ENCODE results near the gene KRTAP19-5.
"Not testable (repeated sequence)": the region's sequence is repeated elsewhere in the genome, so short reads cannot be mapped to it uniquely, and the experiment has no call there.

The KRTAP19-5 gene

DNA sequence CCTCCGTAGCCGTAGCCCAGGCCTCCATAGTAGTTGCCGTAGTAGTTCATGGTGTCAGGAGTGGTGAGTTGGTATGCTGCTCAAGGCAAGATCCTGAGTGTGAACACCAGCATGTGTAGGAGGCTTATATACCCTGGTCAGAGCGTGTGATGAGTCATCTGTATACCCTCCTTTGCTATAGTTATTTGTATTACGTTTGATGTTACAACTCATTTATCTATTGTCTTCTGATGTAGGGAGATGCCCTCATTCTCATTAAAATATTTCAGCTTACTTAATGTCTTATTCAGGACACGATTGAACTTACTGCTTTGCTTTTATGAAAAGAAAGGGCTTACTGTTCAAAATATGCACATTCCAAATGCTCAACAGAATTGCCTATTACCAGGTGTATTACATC lies at the start of gene KRTAP19-5:
Gene KRTAP19-5, minus strand, starts transcription at position 101 of the 400 bp plus-strand sequence. Its CDS starts 51 bp downstream, at position 50.
- no peak within 1 kb of the TSS for H3K4me3 ChIP-seq
- no peaks in the 10 kb centered on the region for H3K27me3 ChIP-seq
- H3K27ac ChIP-seq: no peak within 1 kb of the TSS
- no peak within 1 kb of the TSS for H3K9ac ChIP-seq
- no peaks in the 10 kb centered on the region for H4K20me1 ChIP-seq
- no peaks in the 10 kb centered on the region for H3K36me3 ChIP-seq
- TF ChIP-seq Cebpa-rat (IDR thresholded peaks at IDR 0.05): no peak
- no peak within 1 kb of the TSS for H3K4me2 ChIP-seq
- H3K9me3 ChIP-seq: no peaks in the 10 kb centered on the region
- no peaks in the 10 kb centered on the region for H3K4me1 ChIP-seq

- Histone ChIP-seq H3K9me3 (no peaks in the 10 kb centered on the region), H3K4me3 (no peak within 1 kb of the TSS), H3K27ac (no peak within 1 kb of the TSS), H3K4me1 (no peaks in the 10 kb centered on the region), H3K36me3 (no peaks in the 10 kb centered on the region), H3K27me3 (no peaks in the 10 kb centered on the region), H3K9ac (no peak within 1 kb of the TSS), H4K20me1 (no peaks in the 10 kb centered on the region), H3K4me2 (no peak within 1 kb of the TSS)
- TF ChIP-seq Cebpa-rat (IDR thresholded peaks at IDR 0.05): no peak
These were observed 39.8 kb upstream of the KRTAP19-5 start, which contains the start of gene KRTAP19-6 for GRCh38 chr21:30541764-30542163. KRTAP19-6 (minus strand) TSS chr21:30541864; CDS start chr21:30541833, 31 bp downstream.

DNA sequence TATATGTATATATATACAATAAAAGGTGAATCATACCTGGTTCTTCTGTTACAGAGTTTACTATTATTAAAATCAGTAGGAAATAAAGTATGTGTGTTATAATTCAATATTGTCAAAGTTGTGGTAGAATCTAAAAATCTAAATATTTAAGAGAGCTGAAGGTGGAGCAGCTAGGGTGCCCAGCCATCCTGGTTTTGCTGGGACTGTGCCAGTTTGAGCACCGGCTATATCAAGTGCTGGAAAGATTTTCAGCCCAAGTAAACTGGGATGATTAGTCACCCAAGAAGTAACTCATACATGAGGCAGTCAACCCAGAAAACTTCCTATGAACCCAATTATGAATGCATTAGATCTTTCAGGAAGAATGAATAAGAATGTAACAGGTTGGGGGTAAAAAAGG lies 16.9 kb upstream of the KRTAP19-5 start:
- H3K4me1 ChIP-seq: no peaks in the 10 kb centered on the region
- TF ChIP-seq Cebpa-rat (IDR thresholded peaks at IDR 0.05): no peak
- H3K9me3 ChIP-seq: no peaks in the 10 kb centered on the region
- H3K27ac ChIP-seq: no peak overlapping the region
- no peak overlapping the region for H3K4me3 ChIP-seq
- no peaks in the 10 kb centered on the region for H3K36me3 ChIP-seq
- no peaks in the 10 kb centered on the region for H4K20me1 ChIP-seq
- H3K9ac ChIP-seq: no peak overlapping the region
- H3K4me2 ChIP-seq: no peak overlapping the region
- H3K27me3 ChIP-seq: no peaks in the 10 kb centered on the region

- no peak for TF ChIP-seq Cebpa-rat (IDR thresholded peaks at IDR 0.05)
- Histone ChIP-seq H3K4me1 (no peaks in the 10 kb centered on the region), H3K36me3 (no peaks in the 10 kb centered on the region), H4K20me1 (no peaks in the 10 kb centered on the region), H3K9me3 (no peaks in the 10 kb centered on the region), H3K4me2 (no peak overlapping the region), H3K4me3 (no peak overlapping the region), H3K27me3 (no peaks in the 10 kb centered on the region), H3K27ac (no peak overlapping the region), H3K9ac (no peak overlapping the region)
These were observed 13.7 kb upstream of the KRTAP19-5 start for GRCh38 chr21:30515681-30516080.

- not testable (repeated sequence) for H3K4me2 ChIP-seq, H3K36me3 ChIP-seq, H3K9ac ChIP-seq, H4K20me1 ChIP-seq, H3K4me3 ChIP-seq, H3K9me3 ChIP-seq, H3K4me1 ChIP-seq, H3K27ac ChIP-seq, H3K27me3 ChIP-seq
These were observed 3.8 kb upstream of the KRTAP19-5 start for GRCh38 chr21:30505621-30506205.

GRCh38 chr21:30497065-30497464 lies 4.9 kb downstream of the KRTAP19-5 start, which contains the start of gene KRTAP19-4:
KRTAP19-4 (minus strand) TSS chr21:30497165; CDS start chr21:30497110, 55 bp downstream.
- H3K4me3 ChIP-seq: no peak within 1 kb of the TSS
- no peaks in the 10 kb centered on the region for H3K36me3 ChIP-seq
- no peak within 1 kb of the TSS for H3K27ac ChIP-seq
- H3K9me3 ChIP-seq: no peaks in the 10 kb centered on the region
- H3K9ac ChIP-seq: no peak within 1 kb of the TSS
- no peak within 1 kb of the TSS for H3K4me2 ChIP-seq
- H4K20me1 ChIP-seq: no peaks in the 10 kb centered on the region
- TF ChIP-seq Cebpa-rat (IDR thresholded peaks at IDR 0.05): no peak
- no peaks in the 10 kb centered on the region for H3K4me1 ChIP-seq
- no peaks in the 10 kb centered on the region for H3K27me3 ChIP-seq

DNA sequence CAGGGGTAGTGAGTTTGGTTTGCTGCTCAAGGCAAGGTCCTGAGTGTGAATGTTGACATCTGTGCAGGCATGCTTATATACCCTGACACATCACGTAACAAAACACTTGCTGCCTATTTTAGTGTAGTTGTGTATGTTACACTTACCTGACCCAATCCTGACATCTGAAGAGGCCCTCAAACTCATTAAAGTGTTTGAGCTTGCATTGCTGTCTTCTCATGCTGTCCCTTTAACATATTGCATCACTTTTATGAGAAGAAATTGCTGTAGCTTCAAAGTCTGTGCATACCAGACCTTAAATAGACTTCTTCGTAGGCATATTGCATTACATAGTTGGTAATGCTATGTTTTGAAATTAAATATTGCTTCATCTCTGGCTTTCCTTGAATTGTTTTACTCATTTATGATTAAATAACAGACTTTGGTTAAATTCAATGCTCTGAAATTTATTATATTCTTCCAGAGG lies 9.9 kb downstream of the KRTAP19-5 start, which contains the start of gene KRTAP19-3:
Gene KRTAP19-3, minus strand, starts transcription at position 51 of the 466 bp plus-strand sequence. CDS start 56 bp downstream, outside the sequence.
- Histone ChIP-seq H3K27me3 (no peaks in the 10 kb centered on the region), H3K27ac (no peak within 1 kb of the TSS), H3K36me3 (no peaks in the 10 kb centered on the region), H4K20me1 (no peaks in the 10 kb centered on the region), H3K4me3 (no peak within 1 kb of the TSS), H3K4me2 (no peak within 1 kb of the TSS), H3K9ac (no peak within 1 kb of the TSS), H3K4me1 (no peaks in the 10 kb centered on the region), H3K9me3 (peaks cover 8% of the 10 kb centered on the region)
- TF ChIP-seq Cebpa-rat (IDR thresholded peaks at IDR 0.05): no peak

DNA sequence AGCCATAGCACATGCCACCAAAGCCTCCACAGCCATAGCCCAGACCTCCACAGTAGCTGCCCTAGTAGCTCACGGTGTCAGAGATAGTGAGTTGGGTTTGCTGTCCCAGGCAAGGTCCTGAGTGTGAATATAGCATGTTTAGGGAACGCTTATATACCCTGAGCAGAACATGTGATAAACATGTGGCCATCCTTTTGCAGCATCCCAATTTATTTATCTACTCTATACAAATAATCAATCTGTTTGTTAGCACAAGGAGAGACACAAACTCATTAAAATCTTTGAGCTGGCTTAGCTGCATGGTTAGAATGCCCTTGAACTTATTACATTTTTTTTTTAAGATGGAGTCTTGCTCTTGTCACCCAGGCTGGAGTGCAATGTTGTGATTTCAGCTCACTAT lies 14.6 kb downstream of the KRTAP19-5 start, which contains the start of gene KRTAP19-2:
Gene KRTAP19-2, minus strand, starts transcription at position 101 of the 400 bp plus-strand sequence. Its CDS starts 88 bp downstream, at position 13.
- Histone ChIP-seq H3K9ac (no peak within 1 kb of the TSS), H3K4me1 (no peaks in the 10 kb centered on the region), H3K36me3 (no peaks in the 10 kb centered on the region), H4K20me1 (no peaks in the 10 kb centered on the region), H3K4me2 (no peak within 1 kb of the TSS), H3K27me3 (no peaks in the 10 kb centered on the region), H3K9me3 (peaks cover 28% of the 10 kb centered on the region), H3K4me3 (no peak within 1 kb of the TSS), H3K27ac (no peak within 1 kb of the TSS)
- no peak for TF ChIP-seq Cebpa-rat (IDR thresholded peaks at IDR 0.05)

- no peaks in the 10 kb centered on the region for H3K36me3 ChIP-seq
- no peak for TF ChIP-seq Cebpa-rat (IDR thresholded peaks at IDR 0.05)
- no peaks in the 10 kb centered on the region for H3K4me1 ChIP-seq
These were observed 15.8 kb downstream of the KRTAP19-5 start for GRCh38 chr21:30486180-30486579.

DNA sequence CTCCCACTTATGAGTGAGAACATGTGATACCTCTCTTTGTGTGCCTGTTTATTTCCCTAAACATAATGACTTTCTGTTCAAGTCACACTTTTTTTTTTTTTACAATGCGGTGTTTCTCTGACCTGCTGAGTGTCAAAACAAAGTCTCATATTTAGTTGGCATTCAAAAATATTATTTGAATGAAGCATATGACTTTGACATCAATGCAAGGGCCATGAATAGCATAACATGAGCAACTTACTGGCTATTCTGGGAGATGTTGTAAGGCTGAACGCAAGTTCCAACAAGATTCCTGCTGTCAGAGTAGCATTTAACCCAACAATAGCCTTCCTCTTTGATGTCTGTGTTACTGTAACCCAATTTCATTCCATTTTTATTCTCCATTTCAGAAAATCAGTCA lies 19.8 kb downstream of the KRTAP19-5 start:
- H3K27me3 ChIP-seq: no peaks in the 10 kb centered on the region
- H3K4me1 ChIP-seq: no peaks in the 10 kb centered on the region
- no peaks in the 10 kb centered on the region for H4K20me1 ChIP-seq
- no peak overlapping the region for H3K4me3 ChIP-seq
- no peak overlapping the region for H3K4me2 ChIP-seq
- no peak overlapping the region for H3K9ac ChIP-seq
- no peak overlapping the region for H3K27ac ChIP-seq
- H3K36me3 ChIP-seq: no peaks in the 10 kb centered on the region
- peaks cover 21% of the 10 kb centered on the region for H3K9me3 ChIP-seq
- no peak for TF ChIP-seq Cebpa-rat (IDR thresholded peaks at IDR 0.05)

More at GRCh38 chr21:30486180-30486579, 15.8 kb downstream of the KRTAP19-5 start:
- Histone ChIP-seq H3K27ac (no peak overlapping the region), H3K27me3 (no peaks in the 10 kb centered on the region), H3K4me2 (no peak overlapping the region), H3K4me3 (no peak overlapping the region), H3K9ac (no peak overlapping the region), H3K9me3 (peaks cover 28% of the 10 kb centered on the region), H4K20me1 (no peaks in the 10 kb centered on the region)

Data from BLaER1 (cell line).